HEK293 (cell line): ENCODE data around the gene RPS6KA4.

Source experiments
- CTCF ChIA-PET: fragments of 350-600 bp; formaldehyde crosslinking; extraction: SDS; loops from one replicate; lab custom pipeline; 2021; ENCODE audit warnings: antibody characterized with exemption; lab: Yijun Ruan, JAX
- POLR2A ChIA-PET: fragments of 300-600 bp; formaldehyde crosslinking; extraction: SDS; loops from one replicate; lab custom pipeline; 2020; ENCODE audit warnings: antibody characterized with exemption, inconsistent platforms; lab: Yijun Ruan, JAX
- H3K27ac ChIP-seq: fragments of 200-500 bp; sonication (Bioruptor generic); 2 replicates; pipeline ENCODE4 v1.5.1; 2014; ENCODE audit warnings: low read depth, low read length, control low read depth, inconsistent platforms; ENCODE audit errors: extremely low read depth
- H3K36me3 ChIP-seq, 2 experiments: fragments of 200-500 bp in 1 of 2; sonication (Bioruptor generic) in 1 of 2; 1 replicate in 1 of 2; 2 replicates in 1 of 2; pipeline ENCODE4 v1.5.1; 2014 to 2017; ENCODE audit warnings: inconsistent platforms in 2 of 2, low read length in 2 of 2; ENCODE audit not compliant: control insufficient read depth in 2 of 2, insufficient read depth in 1 of 2
- H3K4me1 ChIP-seq: fragments of 200-500 bp; sonication (Bioruptor generic); 2 replicates; pipeline ENCODE4 v1.5.1; 2014; ENCODE audit warnings: mild to moderate bottlenecking, low read length, inconsistent platforms; ENCODE audit not compliant: control insufficient read depth, insufficient read depth
- H3K4me3 ChIP-seq: 2 replicates; pipeline ENCODE4 v1.5.1; 2011; ENCODE audit warnings: low read depth, mild to moderate bottlenecking, control low read depth, low read length, moderate library complexity
- H3K9me3 ChIP-seq: fragments of 200-500 bp; sonication (Bioruptor generic); 2 replicates; pipeline ENCODE4 v1.5.1; 2014; ENCODE audit warnings: low read depth, low read length, inconsistent platforms; ENCODE audit not compliant: control insufficient read depth, insufficient read depth
- GLIS1 ChIP-seq: fragments of 450-650 bp; formaldehyde crosslinking; IDR thresholded peaks from 2 replicates; pipeline ENCODE4 v1.5.1; 2016; ENCODE audit warnings: missing biosample characterization, missing genetic modification characterization
- GLIS2 ChIP-seq: fragments of 450-650 bp; formaldehyde crosslinking; IDR thresholded peaks from 2 replicates; pipeline ENCODE4 v1.5.1; 2016; ENCODE audit warnings: missing biosample characterization, missing genetic modification characterization
- KLF1 ChIP-seq: fragments of 450-650 bp; formaldehyde crosslinking; IDR thresholded peaks from 2 replicates; pipeline ENCODE4 v1.5.1; 2016; ENCODE audit warnings: missing biosample characterization, missing genetic modification characterization
- MYNN ChIP-seq: fragments of 450-650 bp; formaldehyde crosslinking; IDR thresholded peaks from 2 replicates; pipeline ENCODE4 v1.5.1; 2016; ENCODE audit warnings: missing biosample characterization, missing genetic modification characterization, borderline replicate concordance
- SALL2 ChIP-seq: fragments of 450-650 bp; formaldehyde crosslinking; IDR thresholded peaks from 2 replicates; pipeline ENCODE4 v1.5.0; 2017; ENCODE audit warnings: missing biosample characterization, mild to moderate bottlenecking, missing genetic modification characterization, borderline replicate concordance
- YY1 ChIP-seq: fragments of 450-650 bp; formaldehyde crosslinking; IDR thresholded peaks from 2 replicates; pipeline ENCODE4 v1.5.1; 2018; ENCODE audit warnings: missing biosample characterization, missing genetic modification characterization
- ZBTB48 ChIP-seq: fragments of 450-650 bp; formaldehyde crosslinking; IDR thresholded peaks from 2 replicates; pipeline ENCODE4 v1.5.1; 2016; ENCODE audit warnings: missing biosample characterization, missing genetic modification characterization
- ZBTB7A ChIP-seq: fragments of 450-650 bp; formaldehyde crosslinking; IDR thresholded peaks from 2 replicates; pipeline ENCODE4 v1.5.1; 2016; ENCODE audit warnings: low read depth, missing biosample characterization, missing genetic modification characterization
- ZEB2 ChIP-seq: fragments of 450-650 bp; formaldehyde crosslinking; IDR thresholded peaks from 2 replicates; pipeline ENCODE4 v1.5.1; 2016; ENCODE audit warnings: missing biosample characterization, missing genetic modification characterization
- ZNF211 ChIP-seq: fragments of 450-650 bp; formaldehyde crosslinking; IDR thresholded peaks from 2 replicates; pipeline ENCODE4 v1.5.1; 2016; ENCODE audit warnings: low read depth, missing biosample characterization, missing genetic modification characterization
- ZNF214 ChIP-seq: fragments of 450-650 bp; formaldehyde crosslinking; IDR thresholded peaks from 2 replicates; pipeline ENCODE4 v1.5.1; 2017; ENCODE audit warnings: missing biosample characterization, mild to moderate bottlenecking, missing genetic modification characterization, borderline replicate concordance
- ZNF335 ChIP-seq: fragments of 450-650 bp; formaldehyde crosslinking; conservative IDR thresholded peaks from 2 replicates; pipeline ENCODE4 v1.5.1; 2016; ENCODE audit warnings: missing biosample characterization, missing genetic modification characterization
- ZNF341 ChIP-seq: fragments of 450-650 bp; formaldehyde crosslinking; IDR thresholded peaks from 2 replicates; pipeline ENCODE4; 2016; ENCODE audit warnings: low read depth, missing biosample characterization, missing genetic modification characterization
- ZNF37A ChIP-seq: fragments of 450-650 bp; IDR thresholded peaks from 2 replicates; pipeline ENCODE4 v1.5.1; 2018; ENCODE audit warnings: missing biosample characterization, missing genetic modification characterization
- ZNF510 ChIP-seq: fragments of 450-650 bp; formaldehyde crosslinking; IDR thresholded peaks from 2 replicates; pipeline ENCODE4 v1.5.1; 2018; ENCODE audit warnings: mild to moderate bottlenecking, missing genetic modification characterization, missing biosample characterization; ENCODE audit not compliant: insufficient replicate concordance
- ZNF521 ChIP-seq: fragments of 450-650 bp; formaldehyde crosslinking; IDR thresholded peaks from 2 replicates; pipeline ENCODE4 v1.5.1; 2017; ENCODE audit warnings: missing biosample characterization, mild to moderate bottlenecking, missing genetic modification characterization
- ZNF600 ChIP-seq: fragments of 450-650 bp; formaldehyde crosslinking; IDR thresholded peaks from 2 replicates; pipeline ENCODE4 v1.5.1; 2016; ENCODE audit warnings: missing biosample characterization, missing genetic modification characterization
- ZNF654 ChIP-seq: fragments of 450-650 bp; formaldehyde crosslinking; IDR thresholded peaks from 2 replicates; pipeline ENCODE4 v1.5.1; 2016; ENCODE audit warnings: low read depth, missing biosample characterization, missing genetic modification characterization
- ZNF707 ChIP-seq: fragments of 450-650 bp; formaldehyde crosslinking; IDR thresholded peaks from 2 replicates; pipeline ENCODE4 v1.5.1; 2016; ENCODE audit warnings: missing biosample characterization, missing genetic modification characterization
- ZNF76 ChIP-seq: fragments of 450-650 bp; formaldehyde crosslinking; IDR thresholded peaks from 2 replicates; pipeline ENCODE4; 2016; ENCODE audit warnings: low read depth, missing biosample characterization, missing genetic modification characterization, borderline replicate concordance
- TF ChIP-seq, protein P1 (sequence below): fragments of 450-650 bp; formaldehyde crosslinking; IDR thresholded peaks from 2 replicates; pipeline ENCODE4 v1.5.1; 2016; ENCODE audit warnings: missing biosample characterization, missing genetic modification characterization
- TF ChIP-seq, protein P2 (sequence below): fragments of 450-650 bp; formaldehyde crosslinking; IDR thresholded peaks from 2 replicates; pipeline ENCODE4 v1.5.1; 2016; ENCODE audit warnings: missing biosample characterization, missing genetic modification characterization
- TF ChIP-seq, protein P3 (sequence below): fragments of 450-650 bp; formaldehyde crosslinking; optimal IDR thresholded peaks from 2 replicates; pipeline ENCODE3; 2016; ENCODE audit warnings: missing biosample characterization, mild to moderate bottlenecking, missing genetic modification characterization
- TF ChIP-seq, protein P4 (sequence below): fragments of 450-650 bp; formaldehyde crosslinking; IDR thresholded peaks from 2 replicates; pipeline ENCODE4 v1.5.1; 2016; ENCODE audit warnings: missing biosample characterization, missing genetic modification characterization

Gene RPS6KA4

DNA sequence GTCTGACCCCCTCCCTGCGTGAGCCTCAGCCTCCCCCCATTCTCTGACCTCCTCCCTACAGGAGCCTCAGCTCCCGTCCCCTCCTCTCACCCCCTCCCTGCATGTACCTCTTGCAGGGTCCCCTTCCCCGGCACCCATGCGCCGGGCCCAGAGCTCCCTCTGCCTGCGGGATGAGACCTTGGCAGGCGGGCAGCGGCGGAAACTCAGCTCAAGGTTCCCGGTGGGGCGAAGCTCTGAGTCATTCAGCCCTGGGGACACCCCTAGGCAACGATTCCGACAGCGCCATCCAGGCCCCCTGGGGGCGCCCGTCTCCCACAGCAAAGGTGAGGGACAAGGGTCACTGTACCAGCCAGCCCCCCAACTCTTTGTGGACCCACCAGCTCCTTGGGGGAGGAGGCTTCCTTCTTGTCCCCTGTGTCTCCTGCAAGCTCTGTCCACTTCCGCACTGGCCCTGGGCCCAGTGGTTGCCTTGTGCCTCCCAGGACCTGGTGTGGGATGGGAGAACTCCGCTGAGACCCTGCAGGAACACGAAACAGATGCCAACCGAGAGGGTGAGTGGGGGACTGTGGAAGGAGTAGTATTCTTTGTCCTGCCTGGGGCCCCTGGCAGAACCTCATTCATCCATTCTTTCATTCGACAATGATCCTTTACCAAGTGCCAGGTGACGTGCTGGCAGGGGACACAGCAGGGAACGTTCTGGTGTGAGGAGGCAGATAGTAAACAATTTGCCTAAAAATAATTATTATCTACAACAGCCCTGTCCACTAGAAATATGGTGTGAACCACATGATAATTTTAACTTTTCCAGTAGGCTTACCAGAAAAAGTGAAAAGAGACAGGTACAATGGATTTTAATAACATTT, 3.7 kb upstream of the RPS6KA4 start (continued):
- TF ChIP-seq ZBTB7A (tag by site-specific recombination) (0 out of 2 replicates have a peak, but pooled peaks have one; percentile 28), GLIS1 (peak; percentile 86), YY1 (tag by site-specific recombination) (no peak), ZEB2 (tag by site-specific recombination) (peak; percentile 85), GLIS2 (peak; percentile 94), MYNN (tag by site-specific recombination) (no peak), ZBTB48 (tag by site-specific recombination) (peak; percentile 70; the same call in 1 of the 2 replicates), ZNF335 (tag by site-specific recombination) (0 out of 2 replicates have a peak, but pooled peaks have one; percentile 13), SALL2 (tag by site-specific recombination) (no peak)
- TF ChIP-seq, protein P1, sequence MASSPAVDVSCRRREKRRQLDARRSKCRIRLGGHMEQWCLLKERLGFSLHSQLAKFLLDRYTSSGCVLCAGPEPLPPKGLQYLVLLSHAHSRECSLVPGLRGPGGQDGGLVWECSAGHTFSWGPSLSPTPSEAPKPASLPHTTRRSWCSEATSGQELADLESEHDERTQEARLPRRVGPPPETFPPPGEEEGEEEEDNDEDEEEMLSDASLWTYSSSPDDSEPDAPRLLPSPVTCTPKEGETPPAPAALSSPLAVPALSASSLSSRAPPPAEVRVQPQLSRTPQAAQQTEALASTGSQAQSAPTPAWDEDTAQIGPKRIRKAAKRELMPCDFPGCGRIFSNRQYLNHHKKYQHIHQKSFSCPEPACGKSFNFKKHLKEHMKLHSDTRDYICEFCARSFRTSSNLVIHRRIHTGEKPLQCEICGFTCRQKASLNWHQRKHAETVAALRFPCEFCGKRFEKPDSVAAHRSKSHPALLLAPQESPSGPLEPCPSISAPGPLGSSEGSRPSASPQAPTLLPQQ (tag by site-specific recombination) = peak; percentile 47; the same call in 1 of the 2 replicates
- TF ChIP-seq, protein P2, sequence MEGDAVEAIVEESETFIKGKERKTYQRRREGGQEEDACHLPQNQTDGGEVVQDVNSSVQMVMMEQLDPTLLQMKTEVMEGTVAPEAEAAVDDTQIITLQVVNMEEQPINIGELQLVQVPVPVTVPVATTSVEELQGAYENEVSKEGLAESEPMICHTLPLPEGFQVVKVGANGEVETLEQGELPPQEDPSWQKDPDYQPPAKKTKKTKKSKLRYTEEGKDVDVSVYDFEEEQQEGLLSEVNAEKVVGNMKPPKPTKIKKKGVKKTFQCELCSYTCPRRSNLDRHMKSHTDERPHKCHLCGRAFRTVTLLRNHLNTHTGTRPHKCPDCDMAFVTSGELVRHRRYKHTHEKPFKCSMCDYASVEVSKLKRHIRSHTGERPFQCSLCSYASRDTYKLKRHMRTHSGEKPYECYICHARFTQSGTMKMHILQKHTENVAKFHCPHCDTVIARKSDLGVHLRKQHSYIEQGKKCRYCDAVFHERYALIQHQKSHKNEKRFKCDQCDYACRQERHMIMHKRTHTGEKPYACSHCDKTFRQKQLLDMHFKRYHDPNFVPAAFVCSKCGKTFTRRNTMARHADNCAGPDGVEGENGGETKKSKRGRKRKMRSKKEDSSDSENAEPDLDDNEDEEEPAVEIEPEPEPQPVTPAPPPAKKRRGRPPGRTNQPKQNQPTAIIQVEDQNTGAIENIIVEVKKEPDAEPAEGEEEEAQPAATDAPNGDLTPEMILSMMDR (tag by site-specific recombination) = peak; percentile 83

DNA sequence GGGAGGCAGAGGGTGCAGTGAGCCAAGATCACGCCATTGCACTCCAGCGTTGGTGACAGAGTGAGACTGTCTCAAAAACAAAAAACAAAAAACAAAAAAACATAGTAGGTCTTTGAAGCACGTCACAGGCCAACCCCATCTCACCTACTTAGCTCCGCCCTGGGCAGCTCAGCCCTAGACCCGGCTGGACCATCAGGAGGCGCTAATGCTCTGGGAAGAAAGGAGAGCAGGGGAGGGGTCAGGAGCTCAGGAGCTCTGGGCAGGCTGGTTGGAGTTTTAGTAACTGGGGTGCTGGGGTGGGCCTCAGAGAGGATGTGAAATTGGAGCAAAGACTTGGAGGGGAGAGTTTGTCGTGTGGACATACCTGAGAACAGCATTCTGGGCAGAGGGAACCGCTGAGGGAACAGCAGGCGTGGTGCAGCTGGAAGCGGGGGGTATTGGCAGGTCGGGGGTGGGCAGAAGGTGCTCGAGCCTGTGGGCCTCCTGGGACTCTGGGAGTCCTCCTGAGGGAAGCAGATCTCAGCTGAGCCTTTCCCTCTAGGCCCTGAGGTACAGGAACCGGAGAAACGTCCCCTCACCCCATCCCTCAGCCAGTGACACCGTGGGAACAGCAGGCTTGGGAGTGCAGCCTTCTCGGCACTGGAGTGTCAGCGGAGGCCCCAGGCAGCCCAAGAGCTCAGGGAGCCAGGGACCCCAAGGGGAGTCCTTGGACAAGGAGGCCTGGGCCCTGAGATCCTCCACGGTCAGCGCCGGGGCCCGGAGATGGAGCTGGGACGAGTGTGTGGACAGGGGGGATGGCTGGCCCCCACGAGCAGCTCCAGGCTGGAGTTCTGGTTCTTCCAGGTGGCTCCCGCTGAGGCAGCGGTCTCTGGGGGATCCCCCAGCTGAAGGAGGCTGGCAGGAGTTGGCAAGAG, 2.2 kb upstream of the RPS6KA4 start:
- Histone ChIP-seq H3K4me3 (no peak overlapping the region), H3K4me1 (no peaks in the 10 kb centered on the region; the same call in 1 of the 2 replicates), H3K27ac (no peak overlapping the region), H3K9me3 (no peaks in the 10 kb centered on the region), H3K36me3 (peaks cover 0 to 15% of the 10 kb centered on the region in 2 experiments; a peak in 1 of 3 replicates)
- POLR2A ChIA-PET = interaction anchor here (0.6 to 1.6 kb wide), 12 partner anchors 11 to 311 kb away, joined by 3 to 8 read pairs (median 4); partner anchors contain the start of genes ESRRA, FKBP2, NUDT22 and PRDX5
- CTCF ChIA-PET = interaction anchor here (0.5 to 7.8 kb wide), 36 partner anchors 9 to 373 kb away, joined by 3 to 86 read pairs (median 4); partner anchors contain the start of genes CATSPERZ, CCDC88B, ESRRA and PRDX5
- 0 out of 2 replicates have a peak, but pooled peaks have one; percentile 15 for TF ChIP-seq GLIS2
- TF ChIP-seq, protein P2 (tag by site-specific recombination) = 0 out of 2 replicates have a peak, but pooled peaks have one; percentile 11
- TF ChIP-seq, protein P3, sequence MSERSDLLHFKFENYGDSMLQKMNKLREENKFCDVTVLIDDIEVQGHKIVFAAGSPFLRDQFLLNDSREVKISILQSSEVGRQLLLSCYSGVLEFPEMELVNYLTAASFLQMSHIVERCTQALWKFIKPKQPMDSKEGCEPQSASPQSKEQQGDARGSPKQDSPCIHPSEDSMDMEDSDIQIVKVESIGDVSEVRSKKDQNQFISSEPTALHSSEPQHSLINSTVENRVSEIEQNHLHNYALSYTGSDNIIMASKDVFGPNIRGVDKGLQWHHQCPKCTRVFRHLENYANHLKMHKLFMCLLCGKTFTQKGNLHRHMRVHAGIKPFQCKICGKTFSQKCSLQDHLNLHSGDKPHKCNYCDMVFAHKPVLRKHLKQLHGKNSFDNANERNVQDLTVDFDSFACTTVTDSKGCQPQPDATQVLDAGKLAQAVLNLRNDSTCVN (tag by site-specific recombination) = peak; percentile 8
- no peak for TF ChIP-seq KLF1 (tag by site-specific recombination)
- TF ChIP-seq ZNF600 (tag by site-specific recombination) = no peak
- TF ChIP-seq ZNF521 (tag by site-specific recombination) = no peak
- peak; percentile 48 for TF ChIP-seq ZNF654 (tag by site-specific recombination)
- TF ChIP-seq ZNF707 (tag by site-specific recombination) = no peak
- TF ChIP-seq ZNF214 = no peak
- TF ChIP-seq ZNF37A = no peak
- TF ChIP-seq, protein P4, sequence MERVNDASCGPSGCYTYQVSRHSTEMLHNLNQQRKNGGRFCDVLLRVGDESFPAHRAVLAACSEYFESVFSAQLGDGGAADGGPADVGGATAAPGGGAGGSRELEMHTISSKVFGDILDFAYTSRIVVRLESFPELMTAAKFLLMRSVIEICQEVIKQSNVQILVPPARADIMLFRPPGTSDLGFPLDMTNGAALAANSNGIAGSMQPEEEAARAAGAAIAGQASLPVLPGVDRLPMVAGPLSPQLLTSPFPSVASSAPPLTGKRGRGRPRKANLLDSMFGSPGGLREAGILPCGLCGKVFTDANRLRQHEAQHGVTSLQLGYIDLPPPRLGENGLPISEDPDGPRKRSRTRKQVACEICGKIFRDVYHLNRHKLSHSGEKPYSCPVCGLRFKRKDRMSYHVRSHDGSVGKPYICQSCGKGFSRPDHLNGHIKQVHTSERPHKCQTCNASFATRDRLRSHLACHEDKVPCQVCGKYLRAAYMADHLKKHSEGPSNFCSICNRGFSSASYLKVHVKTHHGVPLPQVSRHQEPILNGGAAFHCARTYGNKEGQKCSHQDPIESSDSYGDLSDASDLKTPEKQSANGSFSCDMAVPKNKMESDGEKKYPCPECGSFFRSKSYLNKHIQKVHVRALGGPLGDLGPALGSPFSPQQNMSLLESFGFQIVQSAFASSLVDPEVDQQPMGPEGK (tag by site-specific recombination) = 0 out of 2 replicates have a peak, but pooled peaks have one; percentile 53
- no peak for TF ChIP-seq ZNF510 (tag by site-specific recombination)
- TF ChIP-seq ZNF341 (tag by site-specific recombination) = peak; percentile 65
- TF ChIP-seq ZNF211 (tag by site-specific recombination) = no peak
- no peak for TF ChIP-seq ZNF76 (tag by site-specific recombination)
